Prostate gland (tissue), 2 donors: ENCODE measurements around the gene MCF2L2.

ENCODE experiments used
- POLR2A ChIP-seq: fragments of 450-650 bp; IDR thresholded peaks from one replicate; pipeline ENCODE4 v1.6.1; 2016; ENCODE audit warnings: antibody characterized with exemption, mild to moderate bottlenecking
- TF ChIP-seq, protein P1 (sequence below), 4 experiments: fragments of 200-600 bp in 2 of 4; fragments of 450-650 bp in 2 of 4; sonication (generic) in 2 of 4; IDR thresholded peaks; 1 replicate in 3 of 4; 2 replicates in 1 of 4; pipeline ENCODE4 v1.5.1; 2016 to 2019; ENCODE audit warnings: antibody characterized with exemption in 4 of 4, mild to moderate bottlenecking in 2 of 4, moderate library complexity in 2 of 4

DNA sequence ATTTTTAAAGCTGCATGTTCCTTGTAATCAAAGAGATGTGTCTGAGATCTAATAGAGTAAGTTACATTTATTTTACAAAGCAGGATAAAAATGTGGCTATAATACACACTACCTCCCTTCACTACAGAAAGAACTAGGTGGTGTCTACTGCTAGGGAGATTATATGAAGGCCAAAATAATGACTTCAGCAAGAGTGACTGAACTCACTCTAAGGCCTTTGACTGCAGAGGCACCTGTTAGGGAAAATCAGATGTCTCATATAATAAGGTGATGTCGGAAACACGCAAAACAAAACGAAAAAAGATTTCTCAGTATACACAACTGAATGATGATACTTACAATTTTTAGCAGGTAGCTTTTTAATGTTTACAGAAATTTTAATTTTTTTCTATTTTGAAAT is 156.3 kb downstream of the MCF2L2 start:
- TF ChIP-seq POLR2A = no peak
- TF ChIP-seq, protein P1, sequence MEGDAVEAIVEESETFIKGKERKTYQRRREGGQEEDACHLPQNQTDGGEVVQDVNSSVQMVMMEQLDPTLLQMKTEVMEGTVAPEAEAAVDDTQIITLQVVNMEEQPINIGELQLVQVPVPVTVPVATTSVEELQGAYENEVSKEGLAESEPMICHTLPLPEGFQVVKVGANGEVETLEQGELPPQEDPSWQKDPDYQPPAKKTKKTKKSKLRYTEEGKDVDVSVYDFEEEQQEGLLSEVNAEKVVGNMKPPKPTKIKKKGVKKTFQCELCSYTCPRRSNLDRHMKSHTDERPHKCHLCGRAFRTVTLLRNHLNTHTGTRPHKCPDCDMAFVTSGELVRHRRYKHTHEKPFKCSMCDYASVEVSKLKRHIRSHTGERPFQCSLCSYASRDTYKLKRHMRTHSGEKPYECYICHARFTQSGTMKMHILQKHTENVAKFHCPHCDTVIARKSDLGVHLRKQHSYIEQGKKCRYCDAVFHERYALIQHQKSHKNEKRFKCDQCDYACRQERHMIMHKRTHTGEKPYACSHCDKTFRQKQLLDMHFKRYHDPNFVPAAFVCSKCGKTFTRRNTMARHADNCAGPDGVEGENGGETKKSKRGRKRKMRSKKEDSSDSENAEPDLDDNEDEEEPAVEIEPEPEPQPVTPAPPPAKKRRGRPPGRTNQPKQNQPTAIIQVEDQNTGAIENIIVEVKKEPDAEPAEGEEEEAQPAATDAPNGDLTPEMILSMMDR (IDR thresholded peaks at IDR 0.05) = no peak
